ENCODE data around the gene METRNL. TPM values are rescaled to one million over a fixed set of nuclear protein-coding genes. Genes with fewer than 3 reads are reported as not detected.
"Not testable (repeated sequence)": the region's sequence is repeated elsewhere in the genome, so short reads cannot be mapped to it uniquely, and the experiment has no call there.

METRNL gene
- total RNA-seq, 1 experiment from 2014 or later: 21.0 TPM

DNA sequence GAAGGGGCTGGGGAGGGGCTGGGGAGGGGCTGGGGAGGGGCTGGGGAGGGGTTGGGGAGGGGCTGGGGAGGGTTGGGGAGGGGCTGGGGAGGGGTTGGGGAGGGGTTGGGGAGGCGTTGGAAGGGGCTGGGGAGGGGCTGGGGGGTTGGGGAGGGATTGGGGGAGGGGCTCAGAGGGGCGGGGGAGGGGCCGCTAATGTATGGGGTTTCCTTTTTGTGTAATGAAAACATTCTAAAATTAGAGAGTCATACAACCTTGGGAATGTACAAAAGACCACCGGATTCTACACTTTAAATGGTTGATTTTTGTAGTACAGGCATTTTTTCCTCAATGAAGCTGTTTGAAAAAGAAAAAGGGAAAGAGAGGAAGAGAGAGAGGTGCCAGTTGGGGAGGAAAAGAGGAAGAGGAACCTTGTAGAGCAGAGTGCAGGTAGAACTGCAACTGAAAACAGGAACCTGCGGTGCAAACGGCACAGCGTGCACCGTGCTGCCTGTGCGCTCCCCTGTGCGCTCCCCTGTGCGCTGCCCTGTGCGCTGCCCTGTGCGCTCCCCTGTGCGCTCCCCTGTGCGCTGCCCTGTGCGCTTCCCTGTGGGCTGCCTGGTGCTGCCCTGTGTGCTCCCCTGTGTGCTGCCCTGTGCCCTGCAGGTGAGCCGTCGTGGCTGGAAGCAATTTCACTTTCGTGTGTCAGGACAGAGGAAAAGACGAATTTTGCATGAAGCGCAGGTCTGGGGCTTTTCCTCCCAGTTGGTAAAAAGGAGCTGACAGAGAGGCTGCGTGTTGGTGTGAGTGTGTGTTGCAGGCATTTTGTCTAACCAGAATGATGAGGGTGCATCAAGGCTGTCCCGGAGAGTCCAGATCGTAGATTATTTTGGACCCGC is 40.8 kb downstream of the METRNL start:
- no TSS peak for BruUV-seq (replicated peaks)
- ATAC-seq: peak; percentile 49
- in situ Hi-C loops (cut with HindIII; ENCODE audit: low pct_unique_long_range_greater_than_20kb, low sequenced_read_pairs): no loop called here

DNA sequence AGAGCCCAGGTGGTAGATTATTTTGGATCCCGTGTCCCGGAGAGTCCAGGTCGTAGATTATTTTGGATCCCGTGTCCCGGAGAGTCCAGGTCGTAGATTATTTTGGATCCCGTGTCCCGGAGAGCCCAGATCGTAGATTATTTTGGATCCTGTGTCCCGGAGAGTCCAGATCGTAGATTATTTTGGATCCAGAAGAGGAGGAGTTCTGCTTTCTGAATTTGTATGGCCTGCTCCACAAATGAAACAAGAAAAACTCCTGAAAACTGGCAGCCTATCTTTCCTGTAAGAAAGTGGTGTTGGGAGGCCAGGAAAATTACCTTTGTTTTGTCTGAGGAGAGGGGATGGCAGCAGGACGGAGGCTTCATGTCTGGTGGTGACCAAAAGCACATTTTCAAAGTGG is 42.1 kb downstream of the METRNL start:
- intact Hi-C loops (cut with micrococcal nuclease; ENCODE audit: unreplicated experiment); BruUV-seq (replicated peaks); ATAC-seq; H3K4me3 ChIP-seq (ENCODE audit: low read depth in 2 of 2, low read length in 2 of 2); CTCF ChIA-PET; POLR2A ChIA-PET; H3K27ac ChIP-seq (ENCODE audit: low read length); H3K36me3 ChIP-seq (ENCODE audit: control insufficient read depth, insufficient read depth, low read length); DNase-seq (ENCODE audit: low read depth, low spot score); H3K4me1 ChIP-seq (ENCODE audit: control insufficient read depth, insufficient read depth, low read length); in situ Hi-C loops (cut with HindIII; ENCODE audit: low pct_unique_long_range_greater_than_20kb, low sequenced_read_pairs); H3K9me3 ChIP-seq (ENCODE audit: control insufficient read depth, insufficient read depth, low read depth, low read length); H3K27me3 ChIP-seq (ENCODE audit: control insufficient read depth, insufficient read depth, low read length): not testable (repeated sequence)

More for the DNA sequence above, 40.8 kb downstream of the METRNL start:
- intact Hi-C loops (cut with micrococcal nuclease; ENCODE audit: unreplicated experiment): no loop called here
- Histone ChIP-seq H3K36me3 (ENCODE audit: control insufficient read depth, insufficient read depth, low read length) (no peaks in the 10 kb centered on the region), H3K27me3 (ENCODE audit: control insufficient read depth, insufficient read depth, low read length) (peaks cover 3% of the 10 kb centered on the region; the same call in 1 of the 2 replicates), H3K4me1 (ENCODE audit: control insufficient read depth, insufficient read depth, low read length) (no peaks in the 10 kb centered on the region), H3K27ac (ENCODE audit: low read length) (no peak overlapping the region), H3K9me3 (ENCODE audit: control insufficient read depth, insufficient read depth, low read depth, low read length) (no peaks in the 10 kb centered on the region), H3K4me3 (ENCODE audit: low read depth in 2 of 2, low read length in 2 of 2) (no peak overlapping the region)
- ChIA-PET CTCF (no interaction called here), POLR2A (interaction anchor here (0.7 kb wide), 1 partner anchor 18 kb away, joined by 3 read pairs; no protein-coding TSS in a partner anchor)
- TF ChIP-seq, protein P1, sequence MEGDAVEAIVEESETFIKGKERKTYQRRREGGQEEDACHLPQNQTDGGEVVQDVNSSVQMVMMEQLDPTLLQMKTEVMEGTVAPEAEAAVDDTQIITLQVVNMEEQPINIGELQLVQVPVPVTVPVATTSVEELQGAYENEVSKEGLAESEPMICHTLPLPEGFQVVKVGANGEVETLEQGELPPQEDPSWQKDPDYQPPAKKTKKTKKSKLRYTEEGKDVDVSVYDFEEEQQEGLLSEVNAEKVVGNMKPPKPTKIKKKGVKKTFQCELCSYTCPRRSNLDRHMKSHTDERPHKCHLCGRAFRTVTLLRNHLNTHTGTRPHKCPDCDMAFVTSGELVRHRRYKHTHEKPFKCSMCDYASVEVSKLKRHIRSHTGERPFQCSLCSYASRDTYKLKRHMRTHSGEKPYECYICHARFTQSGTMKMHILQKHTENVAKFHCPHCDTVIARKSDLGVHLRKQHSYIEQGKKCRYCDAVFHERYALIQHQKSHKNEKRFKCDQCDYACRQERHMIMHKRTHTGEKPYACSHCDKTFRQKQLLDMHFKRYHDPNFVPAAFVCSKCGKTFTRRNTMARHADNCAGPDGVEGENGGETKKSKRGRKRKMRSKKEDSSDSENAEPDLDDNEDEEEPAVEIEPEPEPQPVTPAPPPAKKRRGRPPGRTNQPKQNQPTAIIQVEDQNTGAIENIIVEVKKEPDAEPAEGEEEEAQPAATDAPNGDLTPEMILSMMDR (IDR thresholded peaks at IDR 0.05): no peak
- no peak for TF ChIP-seq POLR2AphosphoS5 (IDR thresholded peaks at IDR 0.05; ENCODE audit: low read depth, low read length)
- TF ChIP-seq TCF7L2 (IDR thresholded peaks at IDR 0.05; ENCODE audit: low read depth, low read length): no peak
- TF ChIP-seq, protein P2, sequence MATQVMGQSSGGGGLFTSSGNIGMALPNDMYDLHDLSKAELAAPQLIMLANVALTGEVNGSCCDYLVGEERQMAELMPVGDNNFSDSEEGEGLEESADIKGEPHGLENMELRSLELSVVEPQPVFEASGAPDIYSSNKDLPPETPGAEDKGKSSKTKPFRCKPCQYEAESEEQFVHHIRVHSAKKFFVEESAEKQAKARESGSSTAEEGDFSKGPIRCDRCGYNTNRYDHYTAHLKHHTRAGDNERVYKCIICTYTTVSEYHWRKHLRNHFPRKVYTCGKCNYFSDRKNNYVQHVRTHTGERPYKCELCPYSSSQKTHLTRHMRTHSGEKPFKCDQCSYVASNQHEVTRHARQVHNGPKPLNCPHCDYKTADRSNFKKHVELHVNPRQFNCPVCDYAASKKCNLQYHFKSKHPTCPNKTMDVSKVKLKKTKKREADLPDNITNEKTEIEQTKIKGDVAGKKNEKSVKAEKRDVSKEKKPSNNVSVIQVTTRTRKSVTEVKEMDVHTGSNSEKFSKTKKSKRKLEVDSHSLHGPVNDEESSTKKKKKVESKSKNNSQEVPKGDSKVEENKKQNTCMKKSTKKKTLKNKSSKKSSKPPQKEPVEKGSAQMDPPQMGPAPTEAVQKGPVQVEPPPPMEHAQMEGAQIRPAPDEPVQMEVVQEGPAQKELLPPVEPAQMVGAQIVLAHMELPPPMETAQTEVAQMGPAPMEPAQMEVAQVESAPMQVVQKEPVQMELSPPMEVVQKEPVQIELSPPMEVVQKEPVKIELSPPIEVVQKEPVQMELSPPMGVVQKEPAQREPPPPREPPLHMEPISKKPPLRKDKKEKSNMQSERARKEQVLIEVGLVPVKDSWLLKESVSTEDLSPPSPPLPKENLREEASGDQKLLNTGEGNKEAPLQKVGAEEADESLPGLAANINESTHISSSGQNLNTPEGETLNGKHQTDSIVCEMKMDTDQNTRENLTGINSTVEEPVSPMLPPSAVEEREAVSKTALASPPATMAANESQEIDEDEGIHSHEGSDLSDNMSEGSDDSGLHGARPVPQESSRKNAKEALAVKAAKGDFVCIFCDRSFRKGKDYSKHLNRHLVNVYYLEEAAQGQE (IDR thresholded peaks at IDR 0.05; ENCODE audit: insufficient read depth in 1 of 2, low read depth in 2 of 2, low read length in 1 of 2): no peak
- TF ChIP-seq SIN3A (IDR thresholded peaks at IDR 0.05; ENCODE audit: borderline replicate concordance, insufficient read depth, low read depth, low read length): no peak
- DNase-seq (ENCODE audit: low read depth, low spot score): no peak

Measured in Panc1 (cell line).